K562 (cell line): Measurements from ENCODE around the gene USP20. TPM values are rescaled to one million over a fixed set of nuclear protein-coding genes. Genes with fewer than 3 reads are reported as not detected.
A peak's percentile ranks its signal among the peaks of the same experiment; 100 is the strongest.

Experiments used
- MGA ChIP-seq: fragments of 450-650 bp; IDR thresholded peaks from 2 replicates; pipeline ENCODE4 v1.6.1; 2016; ENCODE audit warnings: mild to moderate bottlenecking, moderate library complexity
- RBM22 ChIP-seq: fragments of 200-400 bp; formaldehyde crosslinking; IDR thresholded peaks from 2 replicates; pipeline ENCODE4 v1.6.1; 2018; ENCODE audit warnings: low read length, low read depth; ENCODE audit not compliant: poor library complexity, severe bottlenecking
- RBM39 ChIP-seq: fragments of 200-400 bp; formaldehyde crosslinking; optimal IDR thresholded peaks from 2 replicates; pipeline ENCODE3; 2018; ENCODE audit warnings: low read depth, low read length
- SNAPC5 ChIP-seq: fragments of 250-450 bp; sonication (Bioruptor Pico); IDR thresholded peaks from 2 replicates; pipeline ENCODE4 v1.8.0; 2021; ENCODE audit warnings: moderate library complexity, mild to moderate bottlenecking, inconsistent platforms
- TFE3 ChIP-seq: fragments of 450-650 bp; formaldehyde crosslinking; IDR thresholded peaks from 2 replicates; pipeline ENCODE4 v1.4.0; 2020; ENCODE audit warnings: mild to moderate bottlenecking, mixed read lengths
- polyA plus RNA-seq, 8 experiments: library from polyadenylated mRNA; depleted of rRNA in 4 of 8; stranded (reverse) in 5 of 8; unstranded in 3 of 8; fragments of >200 nt; fragmentation: Nextera tagmentation in 2 of 8; fragmentation: Illumina TruSeq in 1 of 8; extraction: Ambion mirVana in 2 of 8; extraction: Trizol in 1 of 8; gene quantifications; 2 replicates each; pipeline versions ENCODE4 v1.2.1 to v1.2.3, GENCODE V29; 2011 to 2014; ENCODE audit warnings: inconsistent platforms in 1 of 8, missing spikeins in 1 of 8
- total RNA-seq, 7 experiments: library from RNA; depleted of rRNA in 6 of 7; stranded (reverse); fragments of >200 nt in 6 of 7; fragmentation: Illumina TruSeq in 2 of 7; extraction: Trizol in 2 of 7; gene quantifications; 2 replicates each; pipeline versions ENCODE4 v1.2.1 to v1.2.3, GENCODE V29; 2011 to 2021; ENCODE audit warnings: low replicate concordance in 1 of 7
- TF ChIP-seq, protein P1 (sequence below), 2 experiments: fragments of 450-650 bp; IDR thresholded peaks; 2 replicates each; pipeline ENCODE4 v1.6.1; 2018; ENCODE audit warnings: mild to moderate bottlenecking in 2 of 2, low read depth in 1 of 2; ENCODE audit not compliant: partially characterized antibody in 2 of 2

The USP20 gene
- total and polyA plus RNA-seq, 9 of the 15 experiments (the other 6 are each of a cell fraction or from before 2014, with no cell fraction given), result 1.9 to 136 (median 49.1) TPM

DNA sequence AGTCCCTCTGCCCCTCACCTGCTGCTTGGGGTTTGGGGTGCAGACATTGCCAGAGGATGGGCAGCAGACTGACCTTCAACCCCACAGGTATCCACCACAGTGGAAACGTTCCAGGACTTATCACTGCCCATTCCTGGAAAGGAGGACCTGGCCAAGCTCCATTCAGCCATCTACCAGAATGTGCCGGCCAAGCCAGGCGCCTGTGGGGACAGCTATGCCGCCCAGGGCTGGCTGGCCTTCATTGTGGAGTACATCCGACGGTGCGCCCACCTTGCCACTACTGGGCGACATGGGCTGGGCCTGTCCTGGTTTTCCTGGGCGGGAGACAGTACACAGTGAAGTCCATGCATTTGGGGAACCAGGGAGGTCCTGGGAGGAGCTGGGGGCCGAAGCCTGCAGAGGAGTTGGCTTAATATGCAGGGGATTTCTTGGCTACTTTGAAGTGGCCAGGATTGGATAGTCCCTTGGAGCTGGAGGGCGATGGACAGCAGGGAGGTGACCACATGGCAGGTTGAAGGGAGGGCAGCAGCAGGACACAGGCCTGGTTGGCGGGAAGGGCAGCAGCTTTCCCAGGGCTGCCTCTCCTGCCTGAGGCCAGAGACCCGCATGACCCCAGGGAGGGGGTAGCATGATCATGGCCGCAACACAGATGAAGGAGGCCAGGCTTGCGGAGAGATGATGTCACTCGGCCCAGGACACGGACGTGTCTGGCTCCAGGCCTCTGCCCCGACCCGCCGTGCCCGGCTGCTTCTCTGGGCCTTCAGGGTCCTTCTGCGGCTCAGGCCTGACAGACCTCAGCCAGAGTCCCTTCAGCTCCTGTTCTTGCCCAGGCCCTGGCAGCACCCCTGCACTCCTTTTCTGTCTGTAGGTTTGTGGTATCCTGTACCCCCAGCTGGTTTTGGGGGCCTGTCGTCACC lies 34.6 kb downstream of the USP20 start (continued):
- TF ChIP-seq MGA (no peak), RBM39 (no peak), TFE3 (no peak), SNAPC5 (CRISPR knock-in tag) (no peak), RBM22 (peak; percentile 25)
- TF ChIP-seq, protein P1, sequence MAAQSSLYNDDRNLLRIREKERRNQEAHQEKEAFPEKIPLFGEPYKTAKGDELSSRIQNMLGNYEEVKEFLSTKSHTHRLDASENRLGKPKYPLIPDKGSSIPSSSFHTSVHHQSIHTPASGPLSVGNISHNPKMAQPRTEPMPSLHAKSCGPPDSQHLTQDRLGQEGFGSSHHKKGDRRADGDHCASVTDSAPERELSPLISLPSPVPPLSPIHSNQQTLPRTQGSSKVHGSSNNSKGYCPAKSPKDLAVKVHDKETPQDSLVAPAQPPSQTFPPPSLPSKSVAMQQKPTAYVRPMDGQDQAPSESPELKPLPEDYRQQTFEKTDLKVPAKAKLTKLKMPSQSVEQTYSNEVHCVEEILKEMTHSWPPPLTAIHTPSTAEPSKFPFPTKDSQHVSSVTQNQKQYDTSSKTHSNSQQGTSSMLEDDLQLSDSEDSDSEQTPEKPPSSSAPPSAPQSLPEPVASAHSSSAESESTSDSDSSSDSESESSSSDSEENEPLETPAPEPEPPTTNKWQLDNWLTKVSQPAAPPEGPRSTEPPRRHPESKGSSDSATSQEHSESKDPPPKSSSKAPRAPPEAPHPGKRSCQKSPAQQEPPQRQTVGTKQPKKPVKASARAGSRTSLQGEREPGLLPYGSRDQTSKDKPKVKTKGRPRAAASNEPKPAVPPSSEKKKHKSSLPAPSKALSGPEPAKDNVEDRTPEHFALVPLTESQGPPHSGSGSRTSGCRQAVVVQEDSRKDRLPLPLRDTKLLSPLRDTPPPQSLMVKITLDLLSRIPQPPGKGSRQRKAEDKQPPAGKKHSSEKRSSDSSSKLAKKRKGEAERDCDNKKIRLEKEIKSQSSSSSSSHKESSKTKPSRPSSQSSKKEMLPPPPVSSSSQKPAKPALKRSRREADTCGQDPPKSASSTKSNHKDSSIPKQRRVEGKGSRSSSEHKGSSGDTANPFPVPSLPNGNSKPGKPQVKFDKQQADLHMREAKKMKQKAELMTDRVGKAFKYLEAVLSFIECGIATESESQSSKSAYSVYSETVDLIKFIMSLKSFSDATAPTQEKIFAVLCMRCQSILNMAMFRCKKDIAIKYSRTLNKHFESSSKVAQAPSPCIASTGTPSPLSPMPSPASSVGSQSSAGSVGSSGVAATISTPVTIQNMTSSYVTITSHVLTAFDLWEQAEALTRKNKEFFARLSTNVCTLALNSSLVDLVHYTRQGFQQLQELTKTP (IDR thresholded peaks at IDR 0.05; ENCODE audit: low read depth in 1 of 2, partially characterized antibody in 2 of 2), result no peak
